NCI-H69 (cell line): ENCODE measurements around the gene SYCP2.

Source experiments
- DNase-seq: peaks from one replicate; lab custom pipeline; 2025; lab: John Stamatoyannopoulos, UW

Gene SYCP2

DNA sequence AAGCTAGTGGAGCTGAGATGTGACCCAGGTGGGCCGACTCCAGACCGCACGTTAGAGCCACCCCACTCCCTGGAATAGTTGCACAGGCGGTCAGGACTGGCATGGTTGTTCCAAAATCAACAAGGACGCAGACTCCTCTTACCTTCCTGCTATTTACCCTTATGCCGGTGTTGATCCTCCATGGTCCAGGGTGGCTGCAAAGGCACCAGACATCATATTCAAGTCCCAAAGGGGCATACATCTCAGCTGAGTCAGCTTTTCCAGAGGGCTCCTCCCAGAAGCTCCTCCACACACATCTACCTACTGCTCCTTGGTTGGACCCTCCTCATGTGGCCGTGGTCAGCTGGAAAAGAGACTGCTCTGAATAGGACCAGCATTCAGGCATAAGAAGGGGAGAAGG is 112.2 kb downstream of the SYCP2 start:
- no peak for DNase-seq

DNA sequence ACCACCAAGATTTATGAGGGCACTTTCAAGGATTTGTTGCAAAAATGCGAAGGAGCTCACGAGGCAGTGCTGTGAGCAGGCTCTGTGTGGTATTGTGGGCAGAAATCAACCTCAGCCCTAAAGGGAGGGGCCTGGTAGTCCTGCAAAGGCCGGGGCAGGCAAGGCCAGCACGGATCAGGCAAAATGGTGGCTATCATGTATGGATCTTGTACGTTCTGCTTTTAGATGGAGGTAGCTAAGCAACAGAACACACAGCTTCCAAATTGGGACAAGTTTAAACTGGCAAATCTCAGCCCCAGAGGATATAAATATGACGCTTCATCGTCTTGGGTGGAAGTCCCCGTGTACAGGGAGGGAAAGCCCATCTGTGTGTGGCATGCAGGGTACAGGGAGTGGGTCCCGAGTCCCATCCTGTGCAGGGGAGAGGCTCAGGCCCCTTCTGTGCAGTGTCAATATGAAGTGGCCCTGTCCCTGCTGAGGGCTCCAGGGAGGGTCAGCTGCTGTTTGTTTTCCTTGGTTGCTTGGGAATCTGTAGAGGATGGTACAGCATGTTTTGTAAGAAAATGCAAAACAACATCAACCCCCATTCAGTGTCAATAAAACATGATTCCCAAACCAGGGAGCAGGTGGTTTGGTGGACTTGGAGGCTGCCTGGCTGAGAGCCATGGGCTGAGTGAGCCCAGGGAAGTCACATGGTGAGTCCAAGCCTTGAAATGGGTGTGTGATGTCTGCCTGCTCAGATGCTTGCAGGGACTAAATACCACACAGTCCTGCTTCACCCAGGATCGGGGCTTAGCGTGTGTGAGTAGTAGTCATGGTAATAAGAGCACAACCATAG is 113.0 kb downstream of the SYCP2 start:
- peak; percentile 13 for DNase-seq

DNA sequence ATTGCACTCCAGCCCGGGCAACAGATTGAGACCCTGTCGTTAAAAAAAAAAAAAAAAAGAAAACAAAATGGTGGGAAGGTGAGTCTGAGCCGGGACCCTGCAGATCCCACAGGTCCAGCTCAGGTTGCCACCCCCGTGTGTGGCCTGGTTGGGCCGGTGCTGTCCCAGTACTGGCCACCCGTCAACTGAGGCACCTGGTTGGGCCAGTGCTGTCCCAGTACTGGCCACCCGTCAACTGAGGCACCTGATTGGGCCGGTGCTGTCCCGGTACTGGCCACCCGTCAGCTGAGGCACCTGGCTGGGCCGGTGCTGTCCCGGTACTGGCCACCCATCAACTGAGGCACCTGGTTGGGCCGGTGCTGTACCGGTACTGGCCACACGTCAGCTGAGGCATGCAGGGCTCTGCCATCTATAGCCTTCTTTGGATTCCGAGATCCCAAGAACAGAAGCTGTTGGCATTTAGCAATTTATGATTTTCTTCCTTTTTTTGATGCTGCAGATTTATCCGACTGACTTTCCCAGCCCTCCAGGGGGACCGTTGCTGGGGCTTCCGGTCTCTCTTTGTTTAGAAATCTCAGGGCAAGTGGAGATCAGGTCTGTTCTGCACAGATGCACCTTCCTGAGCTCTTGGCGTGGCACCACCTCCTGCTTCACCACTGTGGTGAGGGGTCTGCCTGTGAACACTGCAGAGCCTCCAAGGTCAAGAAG is 113.8 kb downstream of the SYCP2 start:
- no peak for DNase-seq

DNA sequence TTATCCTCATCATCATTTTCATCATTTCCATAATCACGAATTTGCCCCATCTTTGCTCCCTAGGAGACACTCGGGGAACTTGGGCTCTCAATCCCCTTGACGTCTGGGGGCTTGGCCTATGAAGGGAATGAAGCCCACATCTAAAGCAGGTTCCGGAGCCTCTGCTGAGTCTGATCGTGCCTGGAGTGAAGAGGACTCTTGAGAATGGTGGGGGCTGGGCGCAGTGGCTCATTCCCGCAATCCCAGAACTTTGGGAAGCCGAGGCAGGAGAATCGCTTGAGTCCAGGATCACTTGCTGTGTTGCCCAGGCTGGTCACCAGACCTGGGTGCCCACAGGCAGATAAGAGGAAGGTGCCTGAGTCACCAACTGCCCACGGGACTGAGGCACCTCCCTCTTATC is 114.5 kb downstream of the SYCP2 start:
- DNase-seq: no peak

DNA sequence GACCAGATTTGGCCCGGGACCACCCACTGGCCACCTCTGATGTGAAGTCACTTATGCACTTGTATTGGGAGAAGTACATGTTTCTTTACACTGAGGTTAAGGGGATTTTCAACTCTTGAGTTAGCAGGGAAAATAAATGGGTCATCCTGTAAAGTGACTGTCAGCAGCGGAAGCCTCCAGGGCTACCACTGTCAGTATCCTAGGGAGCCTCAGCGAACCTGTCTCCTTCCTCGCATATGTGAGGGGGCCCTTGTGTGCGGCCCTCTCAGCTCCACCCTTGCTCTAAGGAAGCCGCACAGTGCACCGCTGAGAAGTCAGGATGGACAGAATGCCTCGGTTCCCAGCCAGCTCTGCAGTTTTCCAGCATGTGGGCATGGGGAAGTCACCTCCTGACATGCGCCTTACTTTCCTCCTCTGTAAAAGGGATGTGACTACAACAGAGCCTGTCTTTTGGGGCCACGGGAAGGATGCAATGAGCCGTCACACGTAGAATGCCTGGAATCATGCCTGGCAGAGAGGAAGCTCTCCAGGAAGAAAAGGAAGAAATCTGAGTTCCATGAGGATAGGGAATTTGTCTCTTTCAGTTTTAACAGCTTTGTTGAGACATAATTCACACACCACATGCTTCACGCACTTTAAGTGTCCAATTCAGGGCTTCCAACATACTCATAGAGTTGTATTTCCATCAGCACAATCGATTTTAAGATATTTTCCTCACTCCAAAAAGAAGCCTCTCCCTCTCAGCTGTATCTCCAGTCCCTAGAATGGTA is 115.4 kb downstream of the SYCP2 start:
- DNase-seq: no peak

DNA sequence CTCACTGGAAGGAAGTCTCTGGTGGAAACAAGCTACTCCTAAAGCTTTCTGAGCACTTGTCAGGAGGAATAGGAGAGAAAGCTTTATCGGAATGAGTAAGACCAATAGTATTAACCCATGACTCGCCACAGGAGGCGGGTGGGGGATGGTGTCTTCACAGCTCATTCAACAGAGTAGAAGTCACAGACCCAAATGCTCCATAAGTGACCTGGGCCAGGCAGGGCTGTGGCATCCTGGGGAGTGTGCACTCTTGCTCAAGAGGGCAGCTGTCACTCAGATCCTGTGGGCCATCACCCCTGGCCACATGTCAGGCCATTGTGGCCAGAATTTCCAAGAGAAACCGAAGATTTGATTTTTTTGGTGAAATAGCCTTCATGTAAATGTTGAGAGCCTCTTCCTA is 116.0 kb downstream of the SYCP2 start:
- DNase-seq: no peak

DNA sequence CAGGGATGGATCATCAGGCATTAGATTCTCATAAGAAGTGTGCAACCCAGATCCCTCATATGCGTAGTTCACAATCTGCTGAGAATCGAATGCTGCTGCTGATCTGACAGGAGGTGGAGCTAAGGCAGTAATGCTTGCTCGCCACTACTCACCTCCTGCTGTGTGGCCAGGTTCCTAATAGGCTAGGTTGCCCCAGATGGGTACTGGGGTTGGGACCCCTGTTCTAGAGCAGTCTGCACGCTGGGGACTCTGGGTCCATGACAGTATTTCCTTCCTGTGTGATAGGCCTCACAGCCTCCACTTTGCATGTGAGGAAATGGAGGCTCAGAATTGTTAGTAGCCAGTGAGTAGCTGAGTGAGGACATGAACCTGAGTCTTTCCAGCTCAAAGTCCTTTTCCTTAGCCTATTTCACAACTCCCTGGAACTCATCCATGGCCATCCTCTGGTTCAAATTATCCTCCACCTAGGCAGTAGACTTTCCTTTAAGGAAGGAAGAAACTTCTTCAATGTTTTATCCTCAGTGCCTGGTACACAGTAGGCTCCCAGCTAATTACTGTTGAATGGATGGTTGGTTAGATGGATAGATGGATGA is 117.2 kb downstream of the SYCP2 start:
- no peak for DNase-seq

DNA sequence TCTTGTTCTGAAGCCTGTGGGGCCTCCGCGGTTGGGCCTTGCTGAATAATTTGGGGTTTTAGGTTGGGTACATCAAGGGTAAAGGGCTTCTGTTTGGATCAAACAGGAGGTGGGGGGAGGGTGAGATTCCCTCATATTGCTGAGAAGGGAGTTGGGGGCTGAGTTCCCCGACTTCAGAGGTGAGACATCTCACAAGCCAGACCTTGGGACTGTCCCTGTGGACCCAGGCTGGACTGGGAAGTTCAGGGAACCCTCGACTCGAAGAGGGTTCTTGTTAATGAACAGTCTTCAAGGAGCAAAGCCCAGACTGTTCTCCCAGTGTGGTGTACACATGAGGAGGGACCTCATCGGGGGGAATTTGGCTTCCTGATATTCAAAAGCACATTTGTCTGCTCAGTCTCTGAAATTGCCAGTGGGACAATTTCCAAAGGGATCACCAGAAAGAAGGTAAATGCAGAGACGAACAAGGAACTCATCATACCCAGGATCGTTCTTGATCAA is 118.5 kb downstream of the SYCP2 start:
- no peak for DNase-seq

DNA sequence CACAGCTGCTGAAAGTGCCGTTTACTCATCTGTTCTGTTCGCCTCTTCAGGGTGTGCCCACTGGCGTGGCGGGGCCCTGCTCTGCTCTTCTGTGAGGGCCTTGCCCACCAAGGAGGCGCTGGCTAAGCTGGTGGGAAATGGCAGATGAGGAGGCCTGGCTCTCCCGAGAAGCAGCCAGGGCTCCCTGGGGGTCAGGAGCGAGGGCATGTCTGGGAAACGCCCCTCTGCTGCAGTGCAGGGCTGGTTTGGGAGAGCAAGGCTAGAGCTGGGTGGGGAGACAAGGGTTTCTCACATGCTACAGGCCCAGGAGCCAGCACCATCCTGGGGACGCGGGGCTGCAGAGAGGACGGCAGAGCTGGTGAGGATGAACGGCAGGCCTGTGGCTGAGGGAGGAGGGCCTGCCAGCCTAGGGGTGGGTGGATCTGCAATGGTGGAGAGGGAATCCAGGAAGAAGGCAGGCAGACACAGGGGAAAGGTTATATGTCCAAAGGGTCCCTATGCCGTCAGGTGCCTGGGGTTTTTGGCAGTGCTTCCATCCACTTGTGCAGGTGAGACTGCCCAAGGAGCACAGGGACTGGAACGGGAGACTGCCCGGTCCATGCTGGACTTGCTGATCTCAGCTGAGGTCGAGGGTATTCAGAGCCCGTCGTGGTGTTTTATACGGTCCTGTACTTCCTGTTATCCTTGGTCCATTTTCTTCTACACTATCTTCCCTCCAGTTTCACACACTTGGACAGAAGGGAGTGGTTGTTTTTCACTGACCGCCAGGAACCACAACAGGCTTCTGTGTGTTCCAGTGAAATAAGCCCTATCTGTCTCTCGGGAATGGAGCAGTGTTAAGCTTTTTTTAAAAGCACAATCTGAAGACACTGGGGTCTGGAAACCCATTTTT is 119.2 kb downstream of the SYCP2 start:
- no peak for DNase-seq
